ENCODE data around the gene TBC1D19.
"Not testable (repeated sequence)": the region's sequence is repeated elsewhere in the genome, so short reads cannot be mapped to it uniquely, and the experiment has no call there.

GRCh38 chr4:26679040-26679695 is 95.3 kb downstream of the TBC1D19 start:
- TF ChIP-seq, protein P1, sequence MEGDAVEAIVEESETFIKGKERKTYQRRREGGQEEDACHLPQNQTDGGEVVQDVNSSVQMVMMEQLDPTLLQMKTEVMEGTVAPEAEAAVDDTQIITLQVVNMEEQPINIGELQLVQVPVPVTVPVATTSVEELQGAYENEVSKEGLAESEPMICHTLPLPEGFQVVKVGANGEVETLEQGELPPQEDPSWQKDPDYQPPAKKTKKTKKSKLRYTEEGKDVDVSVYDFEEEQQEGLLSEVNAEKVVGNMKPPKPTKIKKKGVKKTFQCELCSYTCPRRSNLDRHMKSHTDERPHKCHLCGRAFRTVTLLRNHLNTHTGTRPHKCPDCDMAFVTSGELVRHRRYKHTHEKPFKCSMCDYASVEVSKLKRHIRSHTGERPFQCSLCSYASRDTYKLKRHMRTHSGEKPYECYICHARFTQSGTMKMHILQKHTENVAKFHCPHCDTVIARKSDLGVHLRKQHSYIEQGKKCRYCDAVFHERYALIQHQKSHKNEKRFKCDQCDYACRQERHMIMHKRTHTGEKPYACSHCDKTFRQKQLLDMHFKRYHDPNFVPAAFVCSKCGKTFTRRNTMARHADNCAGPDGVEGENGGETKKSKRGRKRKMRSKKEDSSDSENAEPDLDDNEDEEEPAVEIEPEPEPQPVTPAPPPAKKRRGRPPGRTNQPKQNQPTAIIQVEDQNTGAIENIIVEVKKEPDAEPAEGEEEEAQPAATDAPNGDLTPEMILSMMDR (conservative IDR thresholded peaks at IDR 0.05) = not testable (repeated sequence)
- not testable (repeated sequence) for TF ChIP-seq EZH2 (IDR thresholded peaks at IDR 0.05; ENCODE audit: low read depth)
